SU-DHL-6 (cell line): ENCODE data around the gene TRAPPC5.

ENCODE experiments used
- EZH2phosphoT487 ChIP-seq: fragments of 200-600 bp; sonication (generic), shearing (Covaris generic); conservative IDR thresholded peaks from 2 replicates; pipeline ENCODE4 v1.6.1; 2018; ENCODE audit warnings: mild to moderate bottlenecking, antibody characterized with exemption, low read length, moderate library complexity, mixed read lengths
- TF ChIP-seq, protein P1 (sequence below): fragments of 200-600 bp; sonication (generic); IDR thresholded peaks from one replicate; pipeline ENCODE4 v1.5.1; 2017; ENCODE audit warnings: antibody characterized with exemption, mild to moderate bottlenecking, low read length, moderate library complexity; ENCODE audit not compliant: insufficient read depth, poor library complexity, severe bottlenecking

DNA sequence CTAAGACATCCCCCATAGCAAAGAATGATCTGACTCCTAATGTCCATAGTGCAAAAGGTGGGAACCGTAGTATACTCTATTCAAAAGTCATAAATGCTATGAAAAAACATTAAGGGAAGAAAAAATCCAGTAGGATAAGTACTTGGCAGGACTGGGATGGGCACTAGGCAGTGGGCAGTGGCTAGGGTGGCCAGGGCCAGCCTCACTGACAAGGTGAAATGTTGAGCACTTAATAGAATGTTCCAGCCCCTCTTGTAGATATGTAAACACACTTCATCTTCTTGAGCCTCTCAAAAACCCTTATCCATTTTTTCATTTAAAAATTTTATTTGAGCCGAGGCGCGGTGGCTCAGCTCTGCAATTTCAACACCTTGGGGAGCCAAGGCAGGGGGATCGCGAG, 52.7 kb downstream of the TRAPPC5 start:
- TF ChIP-seq, protein P1, sequence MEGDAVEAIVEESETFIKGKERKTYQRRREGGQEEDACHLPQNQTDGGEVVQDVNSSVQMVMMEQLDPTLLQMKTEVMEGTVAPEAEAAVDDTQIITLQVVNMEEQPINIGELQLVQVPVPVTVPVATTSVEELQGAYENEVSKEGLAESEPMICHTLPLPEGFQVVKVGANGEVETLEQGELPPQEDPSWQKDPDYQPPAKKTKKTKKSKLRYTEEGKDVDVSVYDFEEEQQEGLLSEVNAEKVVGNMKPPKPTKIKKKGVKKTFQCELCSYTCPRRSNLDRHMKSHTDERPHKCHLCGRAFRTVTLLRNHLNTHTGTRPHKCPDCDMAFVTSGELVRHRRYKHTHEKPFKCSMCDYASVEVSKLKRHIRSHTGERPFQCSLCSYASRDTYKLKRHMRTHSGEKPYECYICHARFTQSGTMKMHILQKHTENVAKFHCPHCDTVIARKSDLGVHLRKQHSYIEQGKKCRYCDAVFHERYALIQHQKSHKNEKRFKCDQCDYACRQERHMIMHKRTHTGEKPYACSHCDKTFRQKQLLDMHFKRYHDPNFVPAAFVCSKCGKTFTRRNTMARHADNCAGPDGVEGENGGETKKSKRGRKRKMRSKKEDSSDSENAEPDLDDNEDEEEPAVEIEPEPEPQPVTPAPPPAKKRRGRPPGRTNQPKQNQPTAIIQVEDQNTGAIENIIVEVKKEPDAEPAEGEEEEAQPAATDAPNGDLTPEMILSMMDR = no peak
- no peak for TF ChIP-seq EZH2phosphoT487
